MM.1S (cell line): ENCODE data around the gene SORT1.

Experiments
- DNase-seq: peaks from one replicate; pipeline ENCODE4 v3.0.0-alpha.2; 2015
- H2AFZ ChIP-seq: fragments of 300-600 bp; sonication (generic); 2 replicates; pipeline ENCODE4 v1.6.0; 2016; ENCODE audit warnings: antibody characterized with exemption, low read length
- H3F3A ChIP-seq: fragments of 300-600 bp; sonication (generic); 2 replicates; pipeline ENCODE4 v1.6.1; 2016; ENCODE audit warnings: mild to moderate bottlenecking, antibody characterized with exemption, low read length, moderate library complexity, mixed read lengths; ENCODE audit not compliant: insufficient read depth
- H3K27ac ChIP-seq: fragments of 300-600 bp; sonication (generic); 2 replicates; pipeline ENCODE4 v1.5.1; 2016; ENCODE audit warnings: mild to moderate bottlenecking, low read length
- H3K27me3 ChIP-seq: fragments of 300-600 bp; sonication (generic); replicated peaks from 2 replicates; pipeline ENCODE4 v1.6.0; 2016; ENCODE audit warnings: low read length; ENCODE audit not compliant: insufficient read depth
- H3K36me3 ChIP-seq: fragments of 300-600 bp; sonication (generic); replicated peaks from 2 replicates; pipeline ENCODE4 v1.6.1; 2016; ENCODE audit warnings: mild to moderate bottlenecking, low read length, mixed read lengths; ENCODE audit not compliant: insufficient read depth
- H3K4me1 ChIP-seq: fragments of 300-600 bp; sonication (generic); 2 replicates; pipeline ENCODE4 v1.6.1; 2016; ENCODE audit warnings: low read length, mixed read lengths
- H3K4me2 ChIP-seq: fragments of 300-600 bp; sonication (generic); 2 replicates; pipeline ENCODE4 v1.6.0; 2016; ENCODE audit warnings: low read depth, low read length
- H3K4me3 ChIP-seq: fragments of 300-600 bp; sonication (generic); 2 replicates; pipeline ENCODE4 v1.5.1; 2016; ENCODE audit warnings: low read length, mixed read lengths
- H3K79me2 ChIP-seq: fragments of 300-600 bp; sonication (generic); 2 replicates; pipeline ENCODE4 v1.6.1; 2016; ENCODE audit warnings: mixed run types, low read length, mixed read lengths
- H3K9ac ChIP-seq: fragments of 300-600 bp; sonication (generic); 2 replicates; pipeline ENCODE4 v1.6.1; 2016; ENCODE audit warnings: low read length, mixed read lengths
- H3K9me2 ChIP-seq: fragments of 300-600 bp; sonication (generic); replicated peaks from 2 replicates; pipeline ENCODE4 v1.6.1; 2016; ENCODE audit warnings: mild to moderate bottlenecking, low read length, mixed read lengths; ENCODE audit not compliant: insufficient read depth
- H3K9me3 ChIP-seq: fragments of 300-600 bp; sonication (generic); replicated peaks from 2 replicates; pipeline ENCODE4 v1.6.1; 2016; ENCODE audit warnings: mild to moderate bottlenecking, low read length, mixed read lengths; ENCODE audit not compliant: insufficient read depth
- H4K20me1 ChIP-seq: fragments of 300-600 bp; sonication (generic); 2 replicates; pipeline ENCODE4 v1.6.1; 2016; ENCODE audit warnings: mild to moderate bottlenecking, low read length, moderate library complexity, mixed read lengths; ENCODE audit not compliant: insufficient read depth
- EZH2 ChIP-seq: fragments of 300-600 bp; sonication (generic); optimal IDR thresholded peaks from 2 replicates; pipeline ENCODE3; 2017; ENCODE audit warnings: low read depth, mild to moderate bottlenecking, antibody characterized with exemption, low read length, mixed read lengths
- EZH2phosphoT487 ChIP-seq: fragments of 300-600 bp; sonication (generic); IDR thresholded peaks from 2 replicates; pipeline ENCODE4 v1.6.1; 2018; ENCODE audit warnings: antibody characterized with exemption, low read length
- TF ChIP-seq, protein P1 (sequence below): fragments of 300-600 bp; sonication (generic); IDR thresholded peaks from 2 replicates; pipeline ENCODE4 v1.5.1; 2016; ENCODE audit warnings: antibody characterized with exemption, low read length, mixed read lengths

The SORT1 gene

DNA sequence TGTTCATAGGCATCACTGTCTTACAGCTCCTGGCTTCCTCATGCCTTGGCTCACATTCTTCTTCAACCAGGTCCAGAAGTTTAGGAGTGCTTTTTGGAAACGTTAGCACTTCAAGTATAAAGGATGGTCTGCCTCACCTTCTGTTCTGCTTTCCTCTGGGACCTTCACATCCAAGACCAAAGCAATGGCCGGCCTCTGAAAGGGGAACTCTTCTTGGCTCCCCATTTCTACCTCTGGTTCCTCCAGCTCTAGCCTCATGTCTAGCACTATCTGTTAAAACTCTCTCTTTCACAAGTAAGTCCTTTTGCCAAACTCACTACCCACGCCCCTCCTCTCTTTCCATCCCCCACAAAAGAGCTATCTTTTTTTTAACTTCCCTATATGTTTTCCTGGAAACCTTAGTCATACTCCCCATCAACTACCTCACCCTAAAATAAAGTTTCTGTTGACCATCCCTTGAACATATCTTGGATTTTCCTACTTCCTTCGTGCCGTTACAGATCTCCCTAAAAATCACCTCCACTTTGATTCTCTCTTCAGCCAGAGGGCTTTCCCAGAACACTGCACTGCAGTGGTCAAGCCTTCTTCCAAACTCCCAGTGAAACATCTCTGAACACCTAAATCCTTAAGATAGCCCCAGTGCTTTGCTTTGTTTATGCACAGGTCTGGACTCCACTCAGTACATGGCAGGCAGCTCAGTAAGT is 7.9 kb downstream of the SORT1 start:
- TF ChIP-seq, protein P1, sequence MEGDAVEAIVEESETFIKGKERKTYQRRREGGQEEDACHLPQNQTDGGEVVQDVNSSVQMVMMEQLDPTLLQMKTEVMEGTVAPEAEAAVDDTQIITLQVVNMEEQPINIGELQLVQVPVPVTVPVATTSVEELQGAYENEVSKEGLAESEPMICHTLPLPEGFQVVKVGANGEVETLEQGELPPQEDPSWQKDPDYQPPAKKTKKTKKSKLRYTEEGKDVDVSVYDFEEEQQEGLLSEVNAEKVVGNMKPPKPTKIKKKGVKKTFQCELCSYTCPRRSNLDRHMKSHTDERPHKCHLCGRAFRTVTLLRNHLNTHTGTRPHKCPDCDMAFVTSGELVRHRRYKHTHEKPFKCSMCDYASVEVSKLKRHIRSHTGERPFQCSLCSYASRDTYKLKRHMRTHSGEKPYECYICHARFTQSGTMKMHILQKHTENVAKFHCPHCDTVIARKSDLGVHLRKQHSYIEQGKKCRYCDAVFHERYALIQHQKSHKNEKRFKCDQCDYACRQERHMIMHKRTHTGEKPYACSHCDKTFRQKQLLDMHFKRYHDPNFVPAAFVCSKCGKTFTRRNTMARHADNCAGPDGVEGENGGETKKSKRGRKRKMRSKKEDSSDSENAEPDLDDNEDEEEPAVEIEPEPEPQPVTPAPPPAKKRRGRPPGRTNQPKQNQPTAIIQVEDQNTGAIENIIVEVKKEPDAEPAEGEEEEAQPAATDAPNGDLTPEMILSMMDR = no peak
- TF ChIP-seq EZH2phosphoT487 (no peak), EZH2 (no peak)
- Histone ChIP-seq H3K4me1 (peaks cover 21% of the 10 kb centered on the region; the same call in 1 of the 2 replicates), H3K27ac (no peak overlapping the region), H4K20me1 (no peaks in the 10 kb centered on the region), H2AFZ (no peak overlapping the region), H3K9me3 (no peaks in the 10 kb centered on the region), H3K36me3 (no peaks in the 10 kb centered on the region), H3K27me3 (no peaks in the 10 kb centered on the region), H3K4me2 (no peak overlapping the region), H3K79me2 (peaks cover 26% of the 10 kb centered on the region), H3K9ac (no peak overlapping the region), H3F3A (peaks cover 11% of the 10 kb centered on the region), H3K4me3 (no peak overlapping the region), H3K9me2 (no peaks in the 10 kb centered on the region)
- no peak for DNase-seq

DNA sequence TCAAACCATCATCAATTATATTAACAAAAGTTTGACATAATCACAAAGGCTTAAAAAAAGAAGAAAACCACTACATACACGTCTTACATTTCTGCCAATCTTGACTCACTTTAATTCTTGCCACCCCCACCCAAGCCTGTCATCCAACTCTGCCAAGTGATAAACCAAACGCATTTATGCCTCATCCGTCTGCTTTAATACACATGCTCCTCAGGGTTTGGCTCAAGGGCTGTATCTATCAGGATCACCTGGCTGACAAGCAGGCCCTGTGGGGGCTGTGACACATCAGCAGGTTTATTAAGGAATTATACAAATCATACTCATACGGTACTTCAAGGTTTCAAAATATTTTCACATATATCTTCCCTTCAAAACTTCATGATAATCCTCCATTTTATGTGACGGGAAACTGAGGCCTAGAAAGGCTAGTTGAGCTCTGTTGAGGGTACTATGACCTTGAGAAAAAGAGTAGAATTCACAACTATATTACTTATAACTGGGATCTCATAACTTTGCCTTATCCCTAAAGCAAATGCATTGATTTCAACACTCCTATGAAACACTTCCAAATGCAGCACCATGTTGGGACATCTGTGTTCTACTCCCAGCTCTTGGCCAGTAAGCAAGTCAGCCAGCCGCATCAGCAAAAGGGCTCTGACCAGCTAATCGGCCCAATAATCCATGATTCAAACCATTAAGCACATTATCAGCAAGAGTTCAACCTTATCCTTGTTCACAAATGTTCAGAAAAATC is 8.7 kb downstream of the SORT1 start:
- Histone ChIP-seq H4K20me1 (no peaks in the 10 kb centered on the region), H2AFZ (no peak overlapping the region), H3K9ac (no peak overlapping the region), H3K36me3 (no peaks in the 10 kb centered on the region), H3K4me1 (peaks cover 21% of the 10 kb centered on the region; the same call in 1 of the 2 replicates), H3K9me3 (no peaks in the 10 kb centered on the region), H3K9me2 (no peaks in the 10 kb centered on the region), H3K4me2 (no peak overlapping the region), H3K27me3 (no peaks in the 10 kb centered on the region), H3K79me2 (peaks cover 26% of the 10 kb centered on the region), H3F3A (peaks cover 11% of the 10 kb centered on the region), H3K27ac (no peak overlapping the region), H3K4me3 (no peak overlapping the region)
- no peak for DNase-seq
- TF ChIP-seq, protein P1 = no peak
- TF ChIP-seq EZH2phosphoT487 = no peak
- no peak for TF ChIP-seq EZH2

DNA sequence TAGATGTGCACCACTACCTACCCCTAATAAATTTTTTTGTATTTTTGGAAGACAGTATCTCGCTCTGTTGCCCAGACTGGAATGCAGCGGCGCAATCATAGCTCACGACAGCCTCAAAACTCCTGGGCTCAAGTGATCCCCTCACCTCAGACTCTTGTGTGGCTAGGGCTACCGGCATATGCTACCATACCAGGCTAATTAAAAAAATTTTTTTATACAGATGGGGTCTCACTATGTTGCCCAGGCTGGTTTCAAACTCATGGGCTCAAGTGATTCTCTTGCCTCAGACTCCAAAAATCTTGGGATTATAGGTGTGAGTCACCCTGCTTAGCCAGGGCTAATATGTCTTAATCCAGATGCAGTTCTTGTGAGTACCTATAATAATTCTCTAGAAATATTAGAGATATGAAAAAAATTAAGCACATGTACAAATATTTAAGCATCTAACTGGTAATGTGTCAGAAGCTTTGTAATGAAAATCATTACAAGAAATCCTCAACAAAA is 9.5 kb downstream of the SORT1 start:
- Histone ChIP-seq H2AFZ (no peak overlapping the region), H3K4me2 (no peak overlapping the region), H3K9me2 (no peaks in the 10 kb centered on the region), H3K36me3 (no peaks in the 10 kb centered on the region), H3K27me3 (no peaks in the 10 kb centered on the region), H3K27ac (no peak overlapping the region), H3K4me1 (peaks cover 21% of the 10 kb centered on the region; the same call in 1 of the 2 replicates), H3K9ac (no peak overlapping the region), H3K9me3 (no peaks in the 10 kb centered on the region), H3K4me3 (no peak overlapping the region), H3K79me2 (peaks cover 26% of the 10 kb centered on the region), H3F3A (peaks cover 11% of the 10 kb centered on the region), H4K20me1 (no peaks in the 10 kb centered on the region)
- no peak for DNase-seq
- TF ChIP-seq EZH2 (no peak), EZH2phosphoT487 (no peak)
- TF ChIP-seq, protein P1 = no peak
